ENCODE measurements around the gene HIGD1A. TPM values are rescaled to one million over a fixed set of nuclear protein-coding genes. Genes with fewer than 3 reads are reported as not detected.

Gene HIGD1A
- polyA plus RNA-seq, 1 donor from 2014 or later = 350 TPM

DNA sequence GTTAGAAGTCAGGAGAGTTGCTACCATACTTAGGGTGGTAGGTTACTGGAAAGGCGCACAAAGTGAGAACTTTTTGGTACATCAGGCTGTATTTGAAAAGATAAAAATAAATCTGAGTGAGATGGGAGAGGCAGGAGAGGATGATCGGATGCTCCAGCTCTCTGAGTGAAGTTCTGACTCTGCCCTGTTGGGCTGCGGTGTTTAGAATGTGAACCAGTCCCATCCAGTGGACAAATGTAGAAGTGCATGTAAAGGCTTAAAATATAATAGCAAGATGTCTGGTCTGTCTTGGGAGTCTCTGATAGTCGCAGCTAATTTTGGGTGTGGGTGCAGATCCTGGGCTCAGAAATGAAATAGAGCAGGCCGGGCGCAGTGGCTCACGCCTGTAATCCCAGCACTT, 35.3 kb upstream of the HIGD1A start:
- no peak overlapping the region for H2AFZ ChIP-seq (ENCODE audit: low read depth, low read length)
- no peaks in the 10 kb centered on the region for H3K9me2 ChIP-seq (ENCODE audit: insufficient read depth, low read length)

DNA sequence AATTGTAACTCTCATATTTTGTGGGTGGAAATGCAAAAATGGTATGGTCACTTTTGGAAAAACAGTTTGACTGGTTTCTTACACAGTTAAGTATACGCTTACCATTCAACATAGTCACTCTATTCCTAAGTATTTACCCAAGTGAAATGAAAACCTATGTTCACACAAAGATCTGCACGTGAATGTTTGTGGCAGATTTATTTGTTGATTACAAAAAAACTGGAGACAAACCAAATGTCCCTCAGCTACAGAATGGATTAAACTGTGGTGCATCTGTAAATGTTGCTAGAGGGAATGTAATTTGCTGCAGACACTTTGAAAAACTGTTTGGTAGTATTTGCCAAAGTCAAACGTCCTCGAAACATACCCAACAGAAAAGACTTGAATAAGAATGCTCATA, 34.3 kb upstream of the HIGD1A start:
- Histone ChIP-seq H3K4me3 (ENCODE audit: low read length) (no peak overlapping the region), H4K20me1 (ENCODE audit: insufficient read depth) (no peaks in the 10 kb centered on the region), H2AFZ (ENCODE audit: low read depth, low read length) (no peak overlapping the region), H3K4me2 (ENCODE audit: low read length) (no peak overlapping the region), H3K9ac (ENCODE audit: low read length) (no peak overlapping the region), H3F3A (ENCODE audit: insufficient read depth, low read length, poor library complexity, severe bottlenecking) (no peaks in the 10 kb centered on the region), H3K79me2 (replicated peaks; ENCODE audit: insufficient read depth, low read length) (no peaks in the 10 kb centered on the region), H3K36me3 (ENCODE audit: insufficient read depth, low read length) (no peaks in the 10 kb centered on the region), H3K9me2 (ENCODE audit: insufficient read depth, low read length) (no peaks in the 10 kb centered on the region), H3K9me3 (ENCODE audit: low read length) (no peaks in the 10 kb centered on the region), H3K27me3 (ENCODE audit: insufficient read depth, low read depth, low read length) (no peaks in the 10 kb centered on the region), H3K27ac (ENCODE audit: low read length) (no peak overlapping the region)
- TF ChIP-seq EZH2 (IDR thresholded peaks at IDR 0.05; ENCODE audit: borderline replicate concordance, insufficient read depth, low read length, poor library complexity, severe bottlenecking) (no peak), POLR2AphosphoS5 (IDR thresholded peaks at IDR 0.05) (no peak), TAF1 (IDR thresholded peaks at IDR 0.05; ENCODE audit: low read depth) (no peak), MXI1 (conservative IDR thresholded peaks at IDR 0.05; ENCODE audit: poor library complexity, severe bottlenecking) (no peak), RAD21 (conservative IDR thresholded peaks at IDR 0.05) (no peak), SMC3 (conservative IDR thresholded peaks at IDR 0.05; ENCODE audit: poor library complexity) (no peak), EP300 (conservative IDR thresholded peaks at IDR 0.05; ENCODE audit: poor library complexity, severe bottlenecking) (no peak)
- TF ChIP-seq, protein P1, sequence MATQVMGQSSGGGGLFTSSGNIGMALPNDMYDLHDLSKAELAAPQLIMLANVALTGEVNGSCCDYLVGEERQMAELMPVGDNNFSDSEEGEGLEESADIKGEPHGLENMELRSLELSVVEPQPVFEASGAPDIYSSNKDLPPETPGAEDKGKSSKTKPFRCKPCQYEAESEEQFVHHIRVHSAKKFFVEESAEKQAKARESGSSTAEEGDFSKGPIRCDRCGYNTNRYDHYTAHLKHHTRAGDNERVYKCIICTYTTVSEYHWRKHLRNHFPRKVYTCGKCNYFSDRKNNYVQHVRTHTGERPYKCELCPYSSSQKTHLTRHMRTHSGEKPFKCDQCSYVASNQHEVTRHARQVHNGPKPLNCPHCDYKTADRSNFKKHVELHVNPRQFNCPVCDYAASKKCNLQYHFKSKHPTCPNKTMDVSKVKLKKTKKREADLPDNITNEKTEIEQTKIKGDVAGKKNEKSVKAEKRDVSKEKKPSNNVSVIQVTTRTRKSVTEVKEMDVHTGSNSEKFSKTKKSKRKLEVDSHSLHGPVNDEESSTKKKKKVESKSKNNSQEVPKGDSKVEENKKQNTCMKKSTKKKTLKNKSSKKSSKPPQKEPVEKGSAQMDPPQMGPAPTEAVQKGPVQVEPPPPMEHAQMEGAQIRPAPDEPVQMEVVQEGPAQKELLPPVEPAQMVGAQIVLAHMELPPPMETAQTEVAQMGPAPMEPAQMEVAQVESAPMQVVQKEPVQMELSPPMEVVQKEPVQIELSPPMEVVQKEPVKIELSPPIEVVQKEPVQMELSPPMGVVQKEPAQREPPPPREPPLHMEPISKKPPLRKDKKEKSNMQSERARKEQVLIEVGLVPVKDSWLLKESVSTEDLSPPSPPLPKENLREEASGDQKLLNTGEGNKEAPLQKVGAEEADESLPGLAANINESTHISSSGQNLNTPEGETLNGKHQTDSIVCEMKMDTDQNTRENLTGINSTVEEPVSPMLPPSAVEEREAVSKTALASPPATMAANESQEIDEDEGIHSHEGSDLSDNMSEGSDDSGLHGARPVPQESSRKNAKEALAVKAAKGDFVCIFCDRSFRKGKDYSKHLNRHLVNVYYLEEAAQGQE (IDR thresholded peaks at IDR 0.05; ENCODE audit: borderline replicate concordance) = no peak
- TF ChIP-seq, protein P2, sequence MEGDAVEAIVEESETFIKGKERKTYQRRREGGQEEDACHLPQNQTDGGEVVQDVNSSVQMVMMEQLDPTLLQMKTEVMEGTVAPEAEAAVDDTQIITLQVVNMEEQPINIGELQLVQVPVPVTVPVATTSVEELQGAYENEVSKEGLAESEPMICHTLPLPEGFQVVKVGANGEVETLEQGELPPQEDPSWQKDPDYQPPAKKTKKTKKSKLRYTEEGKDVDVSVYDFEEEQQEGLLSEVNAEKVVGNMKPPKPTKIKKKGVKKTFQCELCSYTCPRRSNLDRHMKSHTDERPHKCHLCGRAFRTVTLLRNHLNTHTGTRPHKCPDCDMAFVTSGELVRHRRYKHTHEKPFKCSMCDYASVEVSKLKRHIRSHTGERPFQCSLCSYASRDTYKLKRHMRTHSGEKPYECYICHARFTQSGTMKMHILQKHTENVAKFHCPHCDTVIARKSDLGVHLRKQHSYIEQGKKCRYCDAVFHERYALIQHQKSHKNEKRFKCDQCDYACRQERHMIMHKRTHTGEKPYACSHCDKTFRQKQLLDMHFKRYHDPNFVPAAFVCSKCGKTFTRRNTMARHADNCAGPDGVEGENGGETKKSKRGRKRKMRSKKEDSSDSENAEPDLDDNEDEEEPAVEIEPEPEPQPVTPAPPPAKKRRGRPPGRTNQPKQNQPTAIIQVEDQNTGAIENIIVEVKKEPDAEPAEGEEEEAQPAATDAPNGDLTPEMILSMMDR (IDR thresholded peaks at IDR 0.05; ENCODE audit: poor library complexity, severe bottlenecking) = no peak

More for the DNA sequence above, 35.3 kb upstream of the HIGD1A start:
- Histone ChIP-seq H3F3A (ENCODE audit: insufficient read depth, low read length, poor library complexity, severe bottlenecking) (no peaks in the 10 kb centered on the region), H3K9ac (ENCODE audit: low read length) (no peak overlapping the region), H3K36me3 (ENCODE audit: insufficient read depth, low read length) (no peaks in the 10 kb centered on the region), H4K20me1 (ENCODE audit: insufficient read depth) (no peaks in the 10 kb centered on the region), H3K27ac (ENCODE audit: low read length) (no peak overlapping the region), H3K79me2 (replicated peaks; ENCODE audit: insufficient read depth, low read length) (no peaks in the 10 kb centered on the region), H3K27me3 (ENCODE audit: insufficient read depth, low read depth, low read length) (no peaks in the 10 kb centered on the region), H3K4me3 (ENCODE audit: low read length) (no peak overlapping the region), H3K9me3 (ENCODE audit: low read length) (no peaks in the 10 kb centered on the region), H3K4me2 (ENCODE audit: low read length) (no peak overlapping the region)
- no peak for TF ChIP-seq EP300 (conservative IDR thresholded peaks at IDR 0.05; ENCODE audit: poor library complexity, severe bottlenecking)
- TF ChIP-seq, protein P2 (IDR thresholded peaks at IDR 0.05; ENCODE audit: poor library complexity, severe bottlenecking) = peak; percentile 78
- no peak for TF ChIP-seq TAF1 (IDR thresholded peaks at IDR 0.05; ENCODE audit: low read depth)
- TF ChIP-seq, protein P1 (IDR thresholded peaks at IDR 0.05; ENCODE audit: borderline replicate concordance) = no peak
- TF ChIP-seq SMC3 (conservative IDR thresholded peaks at IDR 0.05; ENCODE audit: poor library complexity) = peak; percentile 79
- TF ChIP-seq RAD21 (conservative IDR thresholded peaks at IDR 0.05) = peak; percentile 77
- no peak for TF ChIP-seq EZH2 (IDR thresholded peaks at IDR 0.05; ENCODE audit: borderline replicate concordance, insufficient read depth, low read length, poor library complexity, severe bottlenecking)
- TF ChIP-seq MXI1 (conservative IDR thresholded peaks at IDR 0.05; ENCODE audit: poor library complexity, severe bottlenecking) = peak; percentile 18

Measured in neural cell (in vitro differentiated cells).